ENCODE measurements around the gene BHLHE41.

The BHLHE41 gene

DNA sequence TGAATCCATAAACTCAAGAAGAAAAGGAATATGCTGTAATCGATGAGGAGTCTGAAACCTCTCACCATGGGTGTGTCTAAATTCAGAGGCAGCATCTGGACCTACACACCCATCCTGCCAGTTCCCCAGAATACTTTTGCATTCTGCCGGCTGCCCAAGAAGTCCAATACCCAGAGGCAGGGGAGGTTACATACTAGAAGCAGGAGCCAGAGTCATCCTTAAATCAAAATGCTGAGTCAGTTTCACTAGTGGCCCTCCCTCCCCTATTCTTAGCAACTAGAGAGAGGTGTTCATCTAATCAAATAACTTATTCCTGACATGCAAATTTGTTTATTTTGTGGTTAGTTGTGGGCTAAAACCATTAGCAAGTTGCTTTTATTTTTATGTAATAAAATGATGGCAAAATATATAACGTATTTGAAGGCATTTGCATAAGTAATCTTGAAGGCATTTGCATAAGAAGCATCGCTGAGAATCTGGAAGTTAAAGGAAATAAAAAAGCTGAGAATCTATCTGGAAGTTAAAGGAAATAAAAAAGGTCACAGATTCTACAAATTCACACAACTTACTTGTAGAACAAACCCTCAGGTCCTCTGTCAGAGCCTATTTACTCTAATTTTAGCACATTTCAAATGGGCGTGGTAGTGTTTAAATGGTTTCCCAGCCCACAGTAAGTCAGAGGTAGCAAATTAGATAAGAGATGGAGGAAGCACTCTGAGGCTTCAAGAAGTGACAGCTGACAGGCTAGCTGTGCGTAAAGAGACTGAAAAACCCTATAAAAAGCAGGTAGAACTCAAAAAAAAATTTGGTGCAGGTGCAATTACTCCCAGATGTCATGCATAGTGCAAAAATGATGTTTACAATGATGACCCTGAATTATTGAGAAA lies 7.8 kb downstream of the BHLHE41 start:
- H3K36me3 Mint-ChIP-seq (ENCODE audit: insufficient read depth): no peaks in the 10 kb centered on the region
- H3K9me3 Mint-ChIP-seq: no peaks in the 10 kb centered on the region
- no peak overlapping the region for H3K27ac Mint-ChIP-seq
- no peak for DNase-seq
- no peak for ATAC-seq (replicated peaks)
- peaks cover 78 to 81% of the 10 kb centered on the region in 2 donors for H3K27me3 Mint-ChIP-seq
- H3K4me1 Mint-ChIP-seq (ENCODE audit: low read depth in 2 of 2): peaks cover 3 to 10% of the 10 kb centered on the region in 2 donors
- no peak overlapping the region for H3K4me3 Mint-ChIP-seq

DNA sequence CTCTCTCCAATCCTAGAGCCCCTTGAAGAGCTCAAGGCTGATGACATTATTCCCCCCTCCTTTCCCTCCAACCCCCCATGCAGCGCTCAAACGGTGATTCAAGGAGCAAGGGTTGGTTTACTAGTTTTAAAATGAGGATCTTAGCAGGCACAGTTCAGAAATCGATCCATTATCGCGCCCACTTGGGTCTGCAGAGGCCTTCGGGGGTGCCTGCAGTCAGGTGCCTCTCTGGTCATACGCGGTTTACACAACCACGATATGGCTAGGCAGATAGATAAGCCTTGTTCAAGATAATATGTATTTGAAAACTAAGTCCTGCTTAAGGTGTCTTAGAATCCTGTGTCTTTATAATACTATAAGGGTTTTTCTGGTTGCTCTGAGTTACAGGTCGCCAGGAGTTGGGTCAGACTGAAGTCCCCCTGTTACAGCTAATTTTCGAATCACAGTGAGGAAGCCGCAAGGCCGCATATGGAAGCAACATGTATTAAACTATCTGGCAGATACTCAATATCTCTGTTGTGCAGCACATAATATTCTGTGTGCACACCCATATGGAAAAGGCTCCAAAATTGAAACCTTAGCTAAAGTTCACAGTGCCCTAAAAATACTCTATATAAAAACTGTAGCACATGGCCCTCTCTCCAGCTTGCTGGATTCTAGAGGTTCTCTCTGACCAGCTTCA lies 10.0 kb downstream of the BHLHE41 start:
- Mint-ChIP-seq H3K27ac (no peak overlapping the region), H3K4me3 (peak overlapping the region; percentile 73 to 78), H3K36me3 (ENCODE audit: insufficient read depth) (no peaks in the 10 kb centered on the region), H3K4me1 (ENCODE audit: low read depth in 2 of 2) (peaks cover 3 to 6% of the 10 kb centered on the region in 2 donors), H3K27me3 (peaks cover 72 to 79% of the 10 kb centered on the region in 2 donors), H3K9me3 (no peaks in the 10 kb centered on the region)
- DNase-seq: no peak
- no peak for ATAC-seq (replicated peaks)

DNA sequence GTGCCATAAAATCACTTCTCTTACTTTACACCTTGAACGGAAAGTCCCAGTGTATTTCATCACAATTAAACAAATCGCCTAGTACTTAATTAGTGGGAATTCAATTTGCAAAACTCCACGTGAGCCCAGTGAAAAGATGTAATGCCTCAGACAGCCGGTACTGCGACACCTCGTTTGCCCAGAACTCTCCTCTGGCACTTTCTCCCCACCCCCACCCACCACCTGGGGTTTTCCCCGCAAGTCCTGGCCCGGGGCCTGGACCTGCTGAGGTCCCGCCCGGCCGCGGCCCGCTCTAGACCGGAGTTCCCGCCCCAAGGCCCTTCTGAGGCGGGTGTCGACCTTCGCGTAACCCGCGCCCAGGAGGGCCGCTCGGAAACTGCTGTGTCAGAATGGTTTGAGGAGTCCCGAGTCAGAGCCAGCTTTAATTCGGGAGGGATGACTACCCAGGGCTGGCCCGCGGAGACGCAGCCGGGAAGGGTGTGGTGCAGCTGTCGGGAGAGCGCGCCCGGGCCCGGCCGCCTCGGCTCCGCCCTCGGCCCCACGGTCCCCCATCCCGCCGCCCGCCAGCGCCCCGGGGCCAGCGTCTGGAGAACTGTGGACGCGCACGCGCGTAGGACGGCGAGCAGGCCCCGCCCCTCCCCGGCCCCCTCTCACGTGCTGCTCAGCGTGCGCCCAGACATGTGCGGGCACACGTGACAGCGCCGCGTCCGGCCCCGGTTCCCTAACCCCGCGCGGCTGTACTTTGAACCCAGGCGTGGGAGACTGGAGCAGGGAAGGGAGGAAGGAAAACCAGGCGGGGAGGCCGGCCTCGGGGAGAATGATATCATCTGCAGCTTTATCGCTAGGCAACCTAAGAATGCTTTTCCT lies 10.8 kb downstream of the BHLHE41 start:
- Mint-ChIP-seq H3K4me1 (ENCODE audit: low read depth in 2 of 2) (peaks cover 3 to 6% of the 10 kb centered on the region in 2 donors), H3K4me3 (peak overlapping the region; percentile 73 to 78), H3K27ac (no peak overlapping the region), H3K9me3 (no peaks in the 10 kb centered on the region), H3K27me3 (peaks cover 72 to 79% of the 10 kb centered on the region in 2 donors), H3K36me3 (ENCODE audit: insufficient read depth) (no peaks in the 10 kb centered on the region)
- ATAC-seq (replicated peaks): peak; percentile 76
- DNase-seq: peak in 2 of 3 experiments; percentile 14 to 23

DNA sequence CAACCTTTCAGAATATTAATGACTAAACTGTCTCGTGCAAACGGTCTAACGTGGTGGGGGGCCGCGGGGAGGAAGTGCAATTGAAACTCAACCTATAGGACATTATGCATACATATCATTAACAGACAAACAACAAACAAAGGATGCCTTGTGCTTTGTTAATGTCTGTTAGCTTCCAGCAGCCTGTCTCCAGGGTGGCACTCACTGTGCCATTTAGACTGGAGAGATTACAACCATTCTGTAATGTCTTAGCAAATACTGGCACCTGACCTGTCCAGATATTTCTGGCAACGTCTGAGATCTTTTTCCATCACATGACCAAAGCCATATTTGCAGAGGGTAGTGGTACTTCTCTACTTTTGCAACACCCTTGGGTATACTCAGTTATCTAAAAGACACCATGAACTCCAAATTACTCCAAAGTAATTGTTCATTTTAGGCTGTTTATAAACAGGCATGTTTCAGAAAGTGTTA lies 11.6 kb downstream of the BHLHE41 start:
- no peak for DNase-seq
- Mint-ChIP-seq H3K36me3 (ENCODE audit: insufficient read depth) (no peaks in the 10 kb centered on the region), H3K27me3 (peaks cover 68 to 75% of the 10 kb centered on the region in 2 donors), H3K27ac (no peak overlapping the region), H3K4me1 (ENCODE audit: low read depth in 2 of 2) (peaks cover 3 to 6% of the 10 kb centered on the region in 2 donors), H3K9me3 (no peaks in the 10 kb centered on the region), H3K4me3 (peak overlapping the region; percentile 73 to 78)
- no peak for ATAC-seq (replicated peaks)

DNA sequence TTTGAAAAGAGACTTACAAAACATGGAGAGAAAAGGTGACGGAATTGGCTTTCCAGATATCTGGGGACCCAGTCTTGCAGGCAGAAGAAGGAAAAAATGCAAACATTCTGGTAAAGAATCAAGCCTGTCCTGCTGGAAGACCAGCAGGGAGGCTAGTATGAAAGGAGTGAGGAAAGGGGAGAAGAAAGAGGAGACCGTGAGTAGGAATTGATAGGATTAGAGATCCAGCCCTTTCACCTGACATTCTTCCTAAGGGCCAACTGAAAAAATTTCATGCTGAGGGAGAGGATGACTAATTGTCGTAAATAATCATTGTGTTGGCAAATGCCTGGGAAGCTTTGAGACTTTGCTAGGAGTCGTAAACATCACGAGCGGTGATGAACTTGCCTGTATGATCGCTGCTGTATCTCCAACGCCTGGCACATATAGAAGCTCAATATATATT lies 12.1 kb downstream of the BHLHE41 start:
- Mint-ChIP-seq H3K27ac (no peak overlapping the region), H3K36me3 (ENCODE audit: insufficient read depth) (no peaks in the 10 kb centered on the region), H3K9me3 (no peaks in the 10 kb centered on the region), H3K4me3 (no peak overlapping the region), H3K27me3 (peaks cover 69 to 72% of the 10 kb centered on the region in 2 donors), H3K4me1 (ENCODE audit: low read depth in 2 of 2) (peaks cover 3 to 6% of the 10 kb centered on the region in 2 donors)
- DNase-seq (no peak), ATAC-seq (replicated peaks) (no peak)

DNA sequence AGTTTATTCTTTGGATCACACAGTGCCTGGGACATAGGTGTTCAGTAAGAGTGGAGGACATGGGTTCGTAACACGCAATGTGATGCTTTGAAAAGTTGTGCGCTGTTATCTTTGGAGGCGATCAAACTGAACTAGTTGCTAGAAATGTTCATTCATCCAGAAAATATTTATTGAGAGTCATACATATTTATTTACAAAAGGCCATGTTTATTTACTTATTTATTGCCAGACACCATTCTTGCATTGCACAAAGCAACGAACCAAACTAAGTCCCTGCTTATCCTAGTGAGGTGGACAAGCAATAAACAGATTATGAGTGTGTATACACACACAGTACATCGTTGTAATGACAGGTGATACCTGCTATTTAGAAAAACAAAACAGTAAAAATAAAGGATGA lies 12.6 kb downstream of the BHLHE41 start:
- no peaks in the 10 kb centered on the region for H3K36me3 Mint-ChIP-seq (ENCODE audit: insufficient read depth)
- H3K9me3 Mint-ChIP-seq: no peaks in the 10 kb centered on the region
- ATAC-seq (replicated peaks): no peak
- DNase-seq: no peak
- H3K27ac Mint-ChIP-seq: no peak overlapping the region
- peaks cover 3 to 6% of the 10 kb centered on the region in 2 donors for H3K4me1 Mint-ChIP-seq (ENCODE audit: low read depth in 2 of 2)
- H3K27me3 Mint-ChIP-seq: peaks cover 69 to 71% of the 10 kb centered on the region in 2 donors
- no peak overlapping the region for H3K4me3 Mint-ChIP-seq

DNA sequence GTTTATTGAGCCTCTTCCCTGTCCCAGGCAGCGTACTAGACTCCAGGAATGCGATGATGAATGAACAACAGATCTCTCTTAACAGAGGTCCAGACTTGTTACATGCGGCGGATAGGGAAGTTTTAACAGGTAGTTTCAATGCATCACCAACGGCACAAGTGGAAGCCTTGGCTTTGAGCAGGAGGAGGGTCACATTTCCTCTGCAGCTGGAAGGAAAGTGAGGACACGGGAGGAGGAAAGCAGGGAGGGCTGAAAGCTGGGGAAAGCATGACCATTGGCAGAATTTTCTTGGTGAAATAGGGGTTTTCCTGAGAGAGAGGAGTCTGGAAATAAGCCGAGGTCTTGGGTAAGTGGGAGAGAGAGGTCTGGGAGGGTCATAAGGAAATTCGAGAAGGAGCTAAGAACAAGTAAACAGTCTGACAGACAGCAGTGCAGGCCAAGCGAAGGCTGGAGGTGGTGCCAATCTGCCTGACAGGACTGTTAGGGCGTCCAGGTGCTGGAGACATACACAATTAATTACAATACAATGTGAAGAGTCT lies 15.4 kb downstream of the BHLHE41 start:
- H3K27me3 Mint-ChIP-seq: peaks cover 44 to 62% of the 10 kb centered on the region in 2 donors
- H3K36me3 Mint-ChIP-seq (ENCODE audit: insufficient read depth): no peaks in the 10 kb centered on the region
- H3K27ac Mint-ChIP-seq: no peak overlapping the region

DNA sequence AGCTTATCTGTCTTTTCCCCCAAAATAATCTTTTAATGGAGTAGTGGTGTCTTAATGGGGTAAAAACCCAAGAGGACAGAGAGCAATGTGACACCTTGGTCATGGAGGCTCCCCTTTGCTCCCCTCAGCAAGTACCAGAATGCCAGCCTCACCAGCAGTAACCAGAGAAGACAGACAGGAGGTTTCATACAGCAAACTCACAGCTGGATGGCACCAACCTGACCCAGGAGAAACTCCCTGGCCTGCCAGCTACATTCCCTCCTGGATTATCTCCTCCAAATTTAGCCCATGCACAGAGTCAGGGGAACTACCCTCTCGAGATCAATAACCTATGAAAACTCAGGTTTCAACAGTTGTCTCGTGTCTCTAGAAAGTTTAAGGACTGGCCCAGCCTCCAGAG lies 15.9 kb downstream of the BHLHE41 start:
- Mint-ChIP-seq H3K4me3 (no peak overlapping the region), H3K9me3 (no peaks in the 10 kb centered on the region), H3K4me1 (ENCODE audit: low read depth in 2 of 2) (peaks cover 0 to 2% of the 10 kb centered on the region in 2 donors), H3K27ac (no peak overlapping the region), H3K36me3 (ENCODE audit: insufficient read depth) (no peaks in the 10 kb centered on the region), H3K27me3 (peaks cover 44 to 62% of the 10 kb centered on the region in 2 donors)
- no peak for DNase-seq
- ATAC-seq (replicated peaks): no peak

More for the DNA sequence above, 15.4 kb downstream of the BHLHE41 start:
- ATAC-seq (replicated peaks): no peak
- DNase-seq: no peak
- H3K9me3 Mint-ChIP-seq: no peaks in the 10 kb centered on the region
- no peak overlapping the region for H3K4me3 Mint-ChIP-seq
- H3K4me1 Mint-ChIP-seq (ENCODE audit: low read depth in 2 of 2): peaks cover 0 to 2% of the 10 kb centered on the region in 2 donors

DNA sequence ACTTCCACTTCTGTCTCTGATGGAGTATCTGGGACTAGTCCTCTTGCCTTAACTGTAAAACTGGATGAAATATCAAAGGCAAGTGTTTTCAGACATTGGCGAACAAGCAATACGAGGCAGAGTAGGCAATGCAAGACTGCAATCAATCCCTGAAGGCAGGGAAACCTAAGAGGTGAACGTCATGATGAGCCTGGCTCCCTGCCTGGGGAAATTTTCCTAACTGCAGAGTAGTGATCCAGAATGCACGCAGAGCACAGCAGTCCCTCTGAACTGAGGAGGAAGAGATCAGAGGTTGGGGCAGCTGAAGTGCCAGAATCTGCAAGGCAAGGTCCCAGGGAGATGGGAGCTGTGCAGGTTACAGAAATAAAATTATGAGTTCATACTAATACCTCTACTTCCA lies 18.5 kb downstream of the BHLHE41 start:
- H3K4me3 Mint-ChIP-seq: no peak overlapping the region
- H3K27ac Mint-ChIP-seq: no peak overlapping the region
- H3K27me3 Mint-ChIP-seq: peaks cover 27 to 43% of the 10 kb centered on the region in 2 donors
- H3K9me3 Mint-ChIP-seq: no peaks in the 10 kb centered on the region
- ATAC-seq (replicated peaks) (no peak), DNase-seq (no peak)
- H3K36me3 Mint-ChIP-seq (ENCODE audit: insufficient read depth): no peaks in the 10 kb centered on the region
- no peaks in the 10 kb centered on the region for H3K4me1 Mint-ChIP-seq (ENCODE audit: low read depth in 2 of 2)

DNA sequence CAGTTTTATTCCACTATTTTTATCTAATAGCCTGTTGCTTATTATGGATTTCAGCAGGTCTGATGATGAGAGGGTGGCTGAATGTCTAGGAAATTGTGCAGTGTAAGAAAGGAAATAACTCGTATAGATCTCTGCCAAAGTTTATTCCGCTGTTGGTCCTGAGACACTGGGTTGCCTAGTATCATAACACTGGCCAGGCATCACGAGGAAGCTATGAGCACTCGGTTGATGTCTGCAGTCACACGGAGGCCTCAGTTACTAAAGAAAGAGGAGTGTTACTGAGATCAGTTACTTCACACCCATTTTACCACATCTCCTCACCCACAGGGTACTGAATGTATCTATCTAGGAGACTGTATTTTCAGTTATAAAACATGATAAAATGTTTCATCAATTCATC lies 21.9 kb downstream of the BHLHE41 start:
- Mint-ChIP-seq H3K4me3 (no peak overlapping the region), H3K4me1 (ENCODE audit: low read depth in 2 of 2) (no peaks in the 10 kb centered on the region), H3K27me3 (peaks cover 20 to 34% of the 10 kb centered on the region in 2 donors), H3K27ac (no peak overlapping the region), H3K9me3 (no peaks in the 10 kb centered on the region), H3K36me3 (ENCODE audit: insufficient read depth) (no peaks in the 10 kb centered on the region)
- DNase-seq (no peak), ATAC-seq (replicated peaks) (no peak)

DNA sequence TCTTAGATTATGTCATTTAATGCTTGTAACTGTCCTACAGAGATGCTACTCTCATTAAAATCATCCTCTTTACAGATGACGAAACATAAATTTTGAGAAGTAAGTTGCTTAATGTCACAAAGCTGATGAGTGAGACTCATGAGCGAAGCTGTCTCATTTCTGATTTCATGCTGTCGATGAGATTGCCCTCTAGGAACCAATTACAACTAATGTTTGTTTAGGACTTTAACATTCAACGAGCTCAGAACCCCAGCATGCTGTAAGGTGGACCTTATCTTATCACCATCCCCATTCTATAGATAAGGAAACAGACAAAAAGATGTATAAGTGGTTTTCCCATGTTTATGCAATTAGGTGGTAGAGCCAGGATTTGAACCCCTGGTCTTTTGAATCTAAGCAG lies 23.1 kb downstream of the BHLHE41 start:
- peaks cover 20 to 25% of the 10 kb centered on the region in 2 donors for H3K27me3 Mint-ChIP-seq
- no peaks in the 10 kb centered on the region for H3K36me3 Mint-ChIP-seq (ENCODE audit: insufficient read depth)
- no peak for ATAC-seq (replicated peaks)
- no peak overlapping the region for H3K27ac Mint-ChIP-seq
- DNase-seq: no peak
- H3K9me3 Mint-ChIP-seq: no peaks in the 10 kb centered on the region
- H3K4me3 Mint-ChIP-seq: no peak overlapping the region
- no peaks in the 10 kb centered on the region for H3K4me1 Mint-ChIP-seq (ENCODE audit: low read depth in 2 of 2)

DNA sequence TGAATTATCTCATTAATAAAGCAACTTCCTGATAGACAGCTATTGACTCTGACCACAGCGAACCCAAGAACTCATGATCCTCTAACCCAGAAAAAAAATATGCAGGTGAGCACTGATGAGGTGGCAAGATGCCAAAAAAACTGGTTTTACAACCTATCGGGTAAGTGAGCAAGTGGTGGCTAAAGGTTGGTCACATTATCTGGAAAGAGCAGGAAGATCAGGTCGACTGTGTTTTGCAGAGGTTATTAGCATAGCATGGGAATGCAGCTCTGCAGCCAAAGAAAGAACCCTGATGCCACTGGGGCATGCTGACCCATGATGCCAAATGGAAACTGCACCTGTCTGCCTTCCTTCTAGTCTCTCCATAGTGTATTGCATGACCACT lies 23.5 kb downstream of the BHLHE41 start:
- H3K9me3 Mint-ChIP-seq: no peaks in the 10 kb centered on the region
- DNase-seq: no peak
- no peak overlapping the region for H3K4me3 Mint-ChIP-seq
- no peaks in the 10 kb centered on the region for H3K36me3 Mint-ChIP-seq (ENCODE audit: insufficient read depth)
- no peak overlapping the region for H3K27ac Mint-ChIP-seq
- peaks cover 20 to 25% of the 10 kb centered on the region in 2 donors for H3K27me3 Mint-ChIP-seq
- ATAC-seq (replicated peaks): no peak
- H3K4me1 Mint-ChIP-seq (ENCODE audit: low read depth in 2 of 2): no peaks in the 10 kb centered on the region
